PC-9 (cell line): ENCODE data around the gene CNTNAP1. TPM values are rescaled to one million over a fixed set of nuclear protein-coding genes. Genes with fewer than 3 reads are reported as not detected.

ENCODE experiments used
- BruUV-seq: library from RNA; stranded (reverse); fragments of 400-500 nt; replicated peaks from 2 replicates; lab custom pipeline; 2021; lab: Mats Ljungman, UMichigan
- CTCF ChIA-PET: fragments of 300-600 bp; sonication (Branson Sonifier 250); formaldehyde crosslinking; loops from one replicate; lab custom pipeline; 2022; ENCODE audit warnings: antibody characterized with exemption; lab: Charles Lee
- POLR2A ChIA-PET: fragments of 300-600 bp; sonication (Branson Sonifier 250); formaldehyde crosslinking; loops from one replicate; lab custom pipeline; 2022; ENCODE audit warnings: antibody characterized with exemption; ENCODE audit not compliant: unreplicated experiment; lab: Charles Lee
- DNase-seq, 2 experiments: peaks; one replicate each; pipeline versions ENCODE4 v3.0.0 to v3.0.0-alpha.2; 2015 to 2022; ENCODE audit warnings: mixed read lengths in 1 of 2
- H2AFZ ChIP-seq: fragments of 200-600 bp; sonication (generic); 2 replicates; pipeline ENCODE4 v1.8.1; 2017; ENCODE audit warnings: antibody characterized with exemption
- H3F3A ChIP-seq: fragments of 200-600 bp; sonication (generic); 2 replicates; pipeline ENCODE4 v1.8.1; 2017; ENCODE audit warnings: antibody characterized with exemption, mild to moderate bottlenecking, low read depth; ENCODE audit not compliant: insufficient read depth
- H3K27ac ChIP-seq: fragments of 200-600 bp; sonication (generic); 2 replicates; pipeline ENCODE4 v1.6.1; 2016; ENCODE audit warnings: mixed run types
- H3K27me3 ChIP-seq: fragments of 200-600 bp; sonication (generic); 2 replicates; pipeline ENCODE4 v1.6.1; 2016; ENCODE audit warnings: low read depth, mixed run types; ENCODE audit not compliant: insufficient read depth
- H3K36me3 ChIP-seq: fragments of 200-600 bp; sonication (generic); 2 replicates; pipeline ENCODE4 v1.6.1; 2016; ENCODE audit warnings: low read depth, mixed run types
- H3K4me1 ChIP-seq: fragments of 200-600 bp; sonication (generic); replicated peaks from 2 replicates; pipeline ENCODE4 v1.6.1; 2016; ENCODE audit warnings: mixed run types; ENCODE audit not compliant: insufficient read depth
- H3K4me2 ChIP-seq: fragments of 200-600 bp; sonication (generic); 2 replicates; pipeline ENCODE4 v1.6.1; 2017; ENCODE audit warnings: mixed run types
- H3K4me3 ChIP-seq: fragments of 200-600 bp; sonication (generic); 2 replicates; pipeline ENCODE4 v1.6.1; 2016; ENCODE audit warnings: mixed run types
- H3K79me2 ChIP-seq: fragments of 200-600 bp; sonication (generic); 2 replicates; pipeline ENCODE4 v1.6.1; 2017; ENCODE audit warnings: low read depth, mixed run types
- H3K9me2 ChIP-seq: fragments of 200-600 bp; sonication (generic); 2 replicates; pipeline ENCODE4 v1.8.1; 2017; ENCODE audit warnings: mild to moderate bottlenecking; ENCODE audit not compliant: insufficient read depth
- H3K9me3 ChIP-seq: fragments of 200-600 bp; sonication (generic); 2 replicates; pipeline ENCODE4 v1.8.1; 2016; ENCODE audit warnings: low read depth; ENCODE audit not compliant: insufficient read depth
- H4K20me1 ChIP-seq: fragments of 200-600 bp; sonication (generic); 2 replicates; pipeline ENCODE4 v1.8.1; 2017; ENCODE audit not compliant: insufficient read depth
- EZH2 ChIP-seq: fragments of 200-600 bp; sonication (generic); IDR thresholded peaks from 2 replicates; pipeline ENCODE4 v1.8.0; 2017; ENCODE audit warnings: antibody characterized with exemption, low read depth
- intact Hi-C: fragments of 100-400 bp; cut with micrococcal nuclease; formaldehyde crosslinking; loops from one replicate; pipeline ENCODE4 v1.10.0; 2022; ENCODE audit not compliant: unreplicated experiment
- microRNA-seq: library from miRNA; unstranded; fragments of <30 nt; microRNA quantifications from one replicate; pipeline ENCODE4 v1.2.0, GENCODE V29; 2021; ENCODE audit warnings: borderline number of aligned reads, borderline replicate concordance
- total RNA-seq: library from RNA; stranded (reverse); gene quantifications from 2 replicates; pipeline ENCODE4 v1.2.3, GENCODE V29; 2021
- TF ChIP-seq, protein P1 (sequence below): fragments of 200-600 bp; sonication (generic); conservative IDR thresholded peaks from 2 replicates; pipeline ENCODE4 v1.6.1; 2017; ENCODE audit warnings: mixed run types, antibody characterized with exemption, mild to moderate bottlenecking, moderate library complexity

The CNTNAP1 gene
- total RNA-seq, 1 experiment from 2014 or later, result 1.8 TPM

DNA sequence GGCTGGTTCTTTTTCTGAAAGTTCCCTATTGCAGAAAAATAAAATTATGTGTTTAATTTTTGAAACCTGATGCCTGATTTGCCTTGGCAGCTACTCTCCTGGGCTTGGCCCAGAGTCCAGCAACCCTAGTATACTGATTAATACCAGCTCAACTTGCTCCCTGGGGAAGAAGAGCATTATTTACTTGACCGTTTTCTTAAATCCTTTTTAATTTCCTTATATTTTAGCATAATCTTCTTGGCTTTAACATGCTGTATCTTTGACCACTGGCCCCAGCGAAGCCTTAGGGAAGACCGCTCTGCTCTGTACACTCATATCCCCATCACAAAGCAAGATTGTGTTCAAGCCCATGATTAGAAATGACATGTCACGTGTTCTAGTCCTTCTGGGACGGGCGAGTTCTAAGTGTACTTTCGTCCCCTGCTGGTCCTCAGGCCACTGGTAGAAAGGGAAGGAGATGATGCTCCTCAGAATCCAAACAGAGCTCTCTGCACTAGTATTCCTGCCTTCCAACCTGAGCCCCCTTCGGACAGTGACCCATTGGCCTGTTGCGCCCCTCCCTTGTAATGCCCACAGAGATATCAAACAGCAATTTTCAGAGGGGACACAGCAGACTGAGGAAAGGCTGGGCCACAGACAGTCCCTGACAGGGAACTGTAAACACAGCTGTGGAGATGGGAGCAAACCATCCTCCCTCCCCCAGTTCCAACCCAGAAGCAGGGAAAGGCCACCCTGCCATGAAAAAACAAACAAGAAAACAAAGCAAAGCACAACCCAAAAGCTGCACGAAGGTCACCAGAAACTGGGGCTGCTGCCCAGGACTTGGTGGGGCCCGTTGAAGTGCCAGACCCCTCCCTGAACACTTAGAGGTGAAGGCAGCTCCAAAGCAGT is 66.8 kb downstream of the CNTNAP1 start:
- DNase-seq, result no peak
- Histone ChIP-seq H3F3A (no peaks in the 10 kb centered on the region; the same call in 1 of the 2 replicates), H2AFZ (no peak overlapping the region), H3K9me2 (no peaks in the 10 kb centered on the region), H3K4me1 (peaks cover 7% of the 10 kb centered on the region), H3K9me3 (no peaks in the 10 kb centered on the region), H3K4me3 (no peak overlapping the region), H3K36me3 (no peaks in the 10 kb centered on the region), H3K27me3 (no peaks in the 10 kb centered on the region), H3K79me2 (no peaks in the 10 kb centered on the region), H3K27ac (no peak overlapping the region), H4K20me1 (no peaks in the 10 kb centered on the region), H3K4me2 (no peak overlapping the region)
- CTCF ChIA-PET, result interaction anchor here (1.7 kb wide), 1 partner anchor 14 kb away, joined by 4 read pairs; no protein-coding TSS in a partner anchor
- POLR2A ChIA-PET, result no interaction called here
- intact Hi-C loops, result no loop called here
- no TSS peak for BruUV-seq
- TF ChIP-seq, protein P1, sequence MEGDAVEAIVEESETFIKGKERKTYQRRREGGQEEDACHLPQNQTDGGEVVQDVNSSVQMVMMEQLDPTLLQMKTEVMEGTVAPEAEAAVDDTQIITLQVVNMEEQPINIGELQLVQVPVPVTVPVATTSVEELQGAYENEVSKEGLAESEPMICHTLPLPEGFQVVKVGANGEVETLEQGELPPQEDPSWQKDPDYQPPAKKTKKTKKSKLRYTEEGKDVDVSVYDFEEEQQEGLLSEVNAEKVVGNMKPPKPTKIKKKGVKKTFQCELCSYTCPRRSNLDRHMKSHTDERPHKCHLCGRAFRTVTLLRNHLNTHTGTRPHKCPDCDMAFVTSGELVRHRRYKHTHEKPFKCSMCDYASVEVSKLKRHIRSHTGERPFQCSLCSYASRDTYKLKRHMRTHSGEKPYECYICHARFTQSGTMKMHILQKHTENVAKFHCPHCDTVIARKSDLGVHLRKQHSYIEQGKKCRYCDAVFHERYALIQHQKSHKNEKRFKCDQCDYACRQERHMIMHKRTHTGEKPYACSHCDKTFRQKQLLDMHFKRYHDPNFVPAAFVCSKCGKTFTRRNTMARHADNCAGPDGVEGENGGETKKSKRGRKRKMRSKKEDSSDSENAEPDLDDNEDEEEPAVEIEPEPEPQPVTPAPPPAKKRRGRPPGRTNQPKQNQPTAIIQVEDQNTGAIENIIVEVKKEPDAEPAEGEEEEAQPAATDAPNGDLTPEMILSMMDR, result no peak
- TF ChIP-seq EZH2, result no peak

Small RNAs within 50 kb of the gene (microRNA-seq; reads per million reads assigned to microRNA genes)
- gene MIR6780A, result not detected

Other genes with a start within 250 kb of the CNTNAP1 start
- gene ATP6V0A1, start 223.7 kb upstream of the CNTNAP1 start, total RNA-seq, result 39.4 and 55.1 TPM in 2 replicates
- gene NAGLU, start 146.3 kb upstream of the CNTNAP1 start, total RNA-seq, result 18.2 and 20.6 TPM in 2 replicates
- 0.90 and 1.3 TPM in 2 replicates for gene HSD17B1, start 129.6 kb upstream of the CNTNAP1 start, total RNA-seq
- 133 and 152 TPM in 2 replicates for gene COASY, start 120.4 kb upstream of the CNTNAP1 start, total RNA-seq
- gene MLX, start 115.4 kb upstream of the CNTNAP1 start, total RNA-seq, result 20.0 and 26.0 TPM in 2 replicates
- gene PSMC3IP, start 104.8 kb upstream of the CNTNAP1 start, total RNA-seq, result 10.2 and 13.4 TPM in 2 replicates
- gene RETREG3, start 73.2 kb upstream of the CNTNAP1 start, total RNA-seq, result 57.0 and 61.7 TPM in 2 replicates
- 79.1 and 85.6 TPM in 2 replicates for gene TUBG1, start 72.8 kb upstream of the CNTNAP1 start, total RNA-seq
- gene TUBG2, start 23.2 kb upstream of the CNTNAP1 start, total RNA-seq, result 25.5 and 28.3 TPM in 2 replicates
- 22.5 and 32.2 TPM in 2 replicates for gene PLEKHH3, start 5.5 kb upstream of the CNTNAP1 start, total RNA-seq
- gene CCR10, start 688 bp upstream of the CNTNAP1 start, total RNA-seq, result 0.25 TPM in 1 of 2 replicates, not detected in the other
- 22.8 and 24.8 TPM in 2 replicates for gene EZH1, start 62.5 kb downstream of the CNTNAP1 start, total RNA-seq
- gene RAMP2, start 78.7 kb downstream of the CNTNAP1 start, total RNA-seq, result 1.1 TPM in 1 of 2 replicates, not detected in the other
- 38.7 and 48.4 TPM in 2 replicates for gene VPS25, start 90.9 kb downstream of the CNTNAP1 start, total RNA-seq
- 8.3 and 11.9 TPM in 2 replicates for gene WNK4, start 98.1 kb downstream of the CNTNAP1 start, total RNA-seq
- 49.3 and 49.9 TPM in 2 replicates for gene COA3, start 116.2 kb downstream of the CNTNAP1 start, total RNA-seq
- not detected in 2 replicates for gene CNTD1, start 116.3 kb downstream of the CNTNAP1 start, total RNA-seq
- 58.9 and 66.0 TPM in 2 replicates for gene BECN1, start 141.8 kb downstream of the CNTNAP1 start, total RNA-seq
- gene PSME3, start 150.9 kb downstream of the CNTNAP1 start, total RNA-seq, result 115 and 122 TPM in 2 replicates
- 3.7 TPM in 2 replicates for gene AOC2, start 162.0 kb downstream of the CNTNAP1 start, total RNA-seq
- gene AOC3, start 168.7 kb downstream of the CNTNAP1 start, total RNA-seq, result 0.98 and 2.8 TPM in 2 replicates
- gene G6PC1, start 218.3 kb downstream of the CNTNAP1 start, total RNA-seq, result not detected in 2 replicates